GM19023 (cell line): Measurements from ENCODE around the gene SUSD3.

Experiments used
- ATAC-seq: cut with Tn5 transposase; IDR thresholded peaks from one replicate; pipeline ENCODE4 v1.9.1; 2021; ENCODE audit warnings: mild to moderate bottlenecking, moderate library complexity; ENCODE audit not compliant: unreplicated experiment

SUSD3 gene

GRCh38 chr9:93072383-93072795 is 13.9 kb downstream of the SUSD3 start:
- no peak for ATAC-seq

- no peak for ATAC-seq
Measured at GRCh38 chr9:93076101-93076791, 17.7 kb downstream of the SUSD3 start.

GRCh38 chr9:93076792-93077128 is 18.3 kb downstream of the SUSD3 start:
- ATAC-seq: no peak

GRCh38 chr9:93077367-93077766 is 18.9 kb downstream of the SUSD3 start:
- no peak for ATAC-seq

GRCh38 chr9:93077811-93078210 is 19.3 kb downstream of the SUSD3 start:
- no peak for ATAC-seq

GRCh38 chr9:93079371-93079770 is 20.9 kb downstream of the SUSD3 start:
- no peak for ATAC-seq

GRCh38 chr9:93080406-93080805 is 21.9 kb downstream of the SUSD3 start:
- ATAC-seq: no peak

GRCh38 chr9:93081081-93081529 is 22.6 kb downstream of the SUSD3 start:
- ATAC-seq: no peak

GRCh38 chr9:93081931-93082330 is 23.4 kb downstream of the SUSD3 start:
- ATAC-seq: no peak

GRCh38 chr9:93082841-93083411 is 24.4 kb downstream of the SUSD3 start:
- ATAC-seq: no peak

- no peak for ATAC-seq
Measured at GRCh38 chr9:93083592-93084470, 25.3 kb downstream of the SUSD3 start.

- no peak for ATAC-seq
Measured at GRCh38 chr9:93084471-93084881, 26.0 kb downstream of the SUSD3 start.

- no peak for ATAC-seq
Measured at GRCh38 chr9:93085676-93086075, 27.2 kb downstream of the SUSD3 start.

GRCh38 chr9:93086447-93087224 is 28.1 kb downstream of the SUSD3 start:
- ATAC-seq: no peak

- no peak for ATAC-seq
Measured at GRCh38 chr9:93087971-93088655, 29.6 kb downstream of the SUSD3 start.

GRCh38 chr9:93088656-93089015 is 30.1 kb downstream of the SUSD3 start:
- no peak for ATAC-seq

GRCh38 chr9:93089024-93089423 is 30.5 kb downstream of the SUSD3 start:
- no peak for ATAC-seq

GRCh38 chr9:93089481-93089991 is 31.0 kb downstream of the SUSD3 start:
- ATAC-seq: no peak

- no peak for ATAC-seq
Measured at GRCh38 chr9:93090091-93090655, 31.7 kb downstream of the SUSD3 start.

GRCh38 chr9:93091056-93091452 is 32.6 kb downstream of the SUSD3 start:
- no peak for ATAC-seq
